Naive thymus-derived CD8-positive, alpha-beta T cell (primary cell): ENCODE data around the gene PAPSS2. TPM values are rescaled to one million over a fixed set of nuclear protein-coding genes. Genes with fewer than 3 reads are reported as not detected.
"Not testable (repeated sequence)": the region's sequence is repeated elsewhere in the genome, so short reads cannot be mapped to it uniquely, and the experiment has no call there.

Experiments
- ATAC-seq, 2 donors: fragments of 150-1000 bp; cut with Tn5 transposase in 1 of 2; sonication (Bioruptor Pico), chemical (Tn5 transposase) in 1 of 2; 1 replicate in 1 of 2; 2 replicates in 1 of 2; pipeline ENCODE4 v1.10.0; 2021; ENCODE audit warnings: mild to moderate bottlenecking in 2 of 2, moderate library complexity in 2 of 2
- POLR2A ChIA-PET: fragments of 350-600 bp; sonication (Branson Sonifier 250); formaldehyde crosslinking; loops from one replicate; lab custom pipeline; 2021; ENCODE audit warnings: antibody characterized with exemption; lab: Charles Lee
- DNase-seq, 10 donors: peaks; one replicate each; pipeline versions ENCODE4 v3.0.0 to v3.0.0-alpha.2; 2020 to 2022
- H3K27ac Mint-ChIP-seq, 10 donors: one replicate each; pipeline ENCODE4 v1.8.0; 2020 to 2022; ENCODE audit warnings: mild to moderate bottlenecking in 10 of 10, mixed read lengths in 10 of 10, moderate library complexity in 4 of 10, inconsistent platforms in 1 of 10
- H3K27me3 Mint-ChIP-seq, 5 donors: one replicate each; pipeline ENCODE4 v1.8.0; 2021 to 2022; ENCODE audit warnings: mixed read lengths in 5 of 5
- H3K36me3 Mint-ChIP-seq, 3 donors: one replicate each; pipeline ENCODE4 v1.8.0; 2020 to 2022; ENCODE audit warnings: mixed read lengths in 3 of 3, mild to moderate bottlenecking in 2 of 3, inconsistent platforms in 1 of 3
- H3K4me1 Mint-ChIP-seq, 4 donors: one replicate each; pipeline ENCODE4 v1.8.0; 2021 to 2022; ENCODE audit warnings: mixed read lengths in 4 of 4
- H3K4me3 Mint-ChIP-seq, 10 donors: one replicate each; pipeline ENCODE4 v1.8.0; 2020 to 2022; ENCODE audit warnings: mild to moderate bottlenecking in 10 of 10, mixed read lengths in 10 of 10, moderate library complexity in 6 of 10, inconsistent platforms in 1 of 10
- H3K9me3 Mint-ChIP-seq, 9 donors: one replicate each; pipeline ENCODE4 v1.8.0; 2020 to 2022; ENCODE audit warnings: mixed read lengths in 9 of 9, mild to moderate bottlenecking in 3 of 9, inconsistent platforms in 1 of 9, moderate library complexity in 1 of 9
- polyA plus RNA-seq, 3 donors: library from polyadenylated mRNA; unstranded; fragments of 300-500 nt; fragmentation: Illumina TruSeq; gene quantifications; one replicate each; pipeline ENCODE4 v1.2.3, GENCODE V29; 2021
- total RNA-seq, 8 experiments: library from RNA in 2 of 8; stranded (reverse) in 2 of 8; gene quantifications; one replicate each; pipeline ENCODE4 v1.2.3 and lab custom pipeline; 2021 to 2026

Gene PAPSS2
- under 1 TPM in 1 of 2 experiments, not detected in 1; 0.70 TPM for total RNA-seq
- polyA plus RNA-seq: under 1 TPM in 2 of 3 donors, not detected in 1; 0.05 to 0.08 TPM
- 0 to 0.17 (median 0) reads per million in 6 experiments for total RNA-seq (lab: John Stamatoyannopoulos, UW)

DNA sequence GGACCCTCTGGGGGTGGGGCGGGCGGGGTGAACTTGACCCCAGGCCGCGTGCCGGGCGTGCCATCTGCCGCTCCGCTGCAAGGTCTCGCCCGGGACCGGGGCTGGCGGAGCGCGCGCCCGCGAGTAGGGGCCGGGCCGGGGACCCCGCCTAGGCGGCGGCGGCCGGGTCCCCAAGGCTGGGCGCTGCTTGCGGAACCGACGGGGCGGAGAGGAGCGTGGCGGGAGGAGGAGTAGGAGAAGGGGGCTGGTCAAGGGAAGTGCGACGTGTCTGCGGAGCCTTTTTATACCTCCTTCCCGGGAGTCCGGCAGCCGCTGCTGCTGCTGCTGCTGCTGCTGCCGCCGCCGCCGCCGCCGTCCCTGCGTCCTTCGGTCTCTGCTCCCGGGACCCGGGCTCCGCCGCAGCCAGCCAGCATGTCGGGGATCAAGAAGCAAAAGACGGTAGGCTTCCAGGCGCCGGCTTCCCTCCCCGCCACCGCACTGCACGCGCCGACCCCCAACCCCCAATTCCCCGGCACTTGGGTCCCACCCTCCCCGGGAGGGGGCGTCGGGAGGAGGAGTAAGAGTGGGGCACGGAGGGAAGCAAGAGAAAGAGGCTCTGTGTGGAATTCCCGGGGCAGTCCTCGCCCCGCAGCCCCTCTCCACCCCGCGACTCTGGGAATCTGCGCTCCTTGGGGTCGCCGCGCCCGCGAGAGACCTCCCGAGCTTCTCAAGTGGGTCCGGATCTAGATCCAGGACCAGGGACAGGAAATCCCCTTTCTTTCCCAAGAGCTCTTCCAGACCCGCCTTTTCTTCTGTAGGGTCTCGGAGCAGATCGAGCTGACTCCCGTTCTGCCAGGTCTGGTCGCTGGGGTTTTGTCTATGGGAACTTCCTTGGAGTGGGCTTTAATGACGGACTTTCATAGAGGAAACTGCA is at the start of gene PAPSS2:
TSS of gene PAPSS2 (plus strand) at position 308 of the 913 bp plus-strand sequence. CDS start at position 412, 104 bp downstream.
- H3K27ac Mint-ChIP-seq: peak within 1 kb of the TSS in 2 of 10 donors; percentile 44 to 66
- H3K27me3 Mint-ChIP-seq: peaks cover 31 to 62% (median 45%) of the 10 kb centered on the region in 5 donors
- H3K36me3 Mint-ChIP-seq: no peaks in the 10 kb centered on the region
- POLR2A ChIA-PET: interaction anchor here (0.7 kb wide), 1 partner anchor 145 kb away, joined by 9 read pairs; no protein-coding TSS in a partner anchor
- peak within 1 kb of the TSS; percentile 72 to 87 (median 82) for H3K4me3 Mint-ChIP-seq
- peaks cover 8 to 21% (median 14%) of the 10 kb centered on the region in 4 donors for H3K4me1 Mint-ChIP-seq
- ATAC-seq (peak; percentile 46 to 68), DNase-seq (peak in 5 of 10 donors; percentile 4 to 18 (median 12))
- H3K9me3 Mint-ChIP-seq: no peaks in the 10 kb centered on the region

DNA sequence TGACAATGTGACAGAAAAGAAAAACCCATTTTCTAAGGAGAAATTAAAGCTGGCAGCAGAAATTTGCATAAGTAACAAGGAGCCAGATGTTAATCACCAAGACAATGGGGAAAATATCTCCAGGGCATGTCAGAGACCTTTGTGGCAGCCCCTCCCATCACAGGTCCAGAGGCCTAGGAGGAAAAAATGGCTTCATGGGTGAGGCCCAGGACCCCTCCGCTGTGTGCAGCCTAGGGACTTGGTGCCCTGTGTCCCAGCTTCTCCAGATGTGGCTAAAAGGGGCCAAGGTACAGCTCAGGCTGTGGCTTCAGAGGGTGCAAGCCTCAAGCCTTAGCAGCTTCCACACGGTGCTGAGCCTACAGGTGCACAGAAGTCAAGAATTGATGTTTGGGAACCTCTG is 48.3 kb upstream of the PAPSS2 start:
- not testable (repeated sequence) for H3K4me1 Mint-ChIP-seq, H3K27ac Mint-ChIP-seq, ATAC-seq

DNA sequence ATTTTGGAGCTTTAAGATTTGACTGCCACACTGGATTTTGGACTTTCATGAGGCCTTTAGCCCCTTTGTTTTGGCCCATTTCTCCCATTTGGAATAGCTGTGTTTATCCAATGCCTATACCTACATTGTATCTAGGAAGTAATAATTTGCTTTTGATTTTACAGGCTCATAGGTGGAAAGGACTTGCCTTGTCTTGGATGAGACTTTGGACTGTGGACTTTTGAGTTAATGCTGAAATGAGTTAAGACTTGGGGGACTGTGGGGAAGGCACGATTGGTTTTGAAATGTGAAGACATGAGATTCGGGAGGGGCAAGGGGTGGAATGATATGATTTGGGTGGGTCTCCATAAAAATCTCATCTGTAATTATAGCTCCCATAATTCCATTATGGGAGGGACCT is 47.6 kb upstream of the PAPSS2 start:
- peaks cover 0 to 4% (median 2%) of the 10 kb centered on the region in 5 donors for H3K27me3 Mint-ChIP-seq
- no peak for ATAC-seq

More for the DNA sequence above, 48.3 kb upstream of the PAPSS2 start:
- POLR2A ChIA-PET, H3K36me3 Mint-ChIP-seq, DNase-seq, H3K4me3 Mint-ChIP-seq, H3K27me3 Mint-ChIP-seq: not testable (repeated sequence)
- H3K9me3 Mint-ChIP-seq: peaks cover 0 to 19% (median 1%) of the 10 kb centered on the region in 9 donors

DNA sequence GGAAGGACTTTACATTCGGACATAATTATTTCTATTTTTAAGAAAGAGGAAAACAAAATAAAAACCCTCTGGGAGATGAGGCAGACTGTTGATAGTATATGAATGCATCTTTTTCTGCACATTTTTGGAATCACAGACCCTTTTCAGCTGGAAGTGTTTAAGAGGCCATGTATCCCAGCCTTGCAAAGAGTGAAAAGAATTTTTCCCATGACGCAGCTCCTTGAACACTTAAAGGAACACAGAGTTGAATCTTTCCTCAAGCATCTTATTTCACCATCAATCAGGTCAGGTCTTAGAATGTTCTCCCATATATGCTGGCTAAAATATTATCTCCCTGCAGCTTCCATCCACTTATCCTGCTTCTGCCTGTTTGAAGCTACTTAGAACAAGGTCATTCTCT is 45.9 kb upstream of the PAPSS2 start:
- POLR2A ChIA-PET: no interaction called here
- Mint-ChIP-seq H3K9me3 (peaks cover 0 to 19% (median 1%) of the 10 kb centered on the region in 9 donors), H3K4me3 (no peak overlapping the region), H3K4me1 (no peaks in the 10 kb centered on the region), H3K27ac (peak overlapping the region in 1 of 10 donors; percentile 26), H3K27me3 (peaks cover 4 to 14% (median 8%) of the 10 kb centered on the region in 5 donors), H3K36me3 (peaks cover 0 to 9% (median 3%) of the 10 kb centered on the region in 3 donors)
- DNase-seq (no peak), ATAC-seq (no peak)

More for the DNA sequence above, 47.6 kb upstream of the PAPSS2 start:
- H3K27ac Mint-ChIP-seq: no peak overlapping the region
- POLR2A ChIA-PET: no interaction called here
- no peaks in the 10 kb centered on the region for H3K4me1 Mint-ChIP-seq
- peaks cover 0 to 9% (median 3%) of the 10 kb centered on the region in 3 donors for H3K36me3 Mint-ChIP-seq
- no peak for DNase-seq
- peaks cover 0 to 19% (median 1%) of the 10 kb centered on the region in 9 donors for H3K9me3 Mint-ChIP-seq
- no peak overlapping the region for H3K4me3 Mint-ChIP-seq

DNA sequence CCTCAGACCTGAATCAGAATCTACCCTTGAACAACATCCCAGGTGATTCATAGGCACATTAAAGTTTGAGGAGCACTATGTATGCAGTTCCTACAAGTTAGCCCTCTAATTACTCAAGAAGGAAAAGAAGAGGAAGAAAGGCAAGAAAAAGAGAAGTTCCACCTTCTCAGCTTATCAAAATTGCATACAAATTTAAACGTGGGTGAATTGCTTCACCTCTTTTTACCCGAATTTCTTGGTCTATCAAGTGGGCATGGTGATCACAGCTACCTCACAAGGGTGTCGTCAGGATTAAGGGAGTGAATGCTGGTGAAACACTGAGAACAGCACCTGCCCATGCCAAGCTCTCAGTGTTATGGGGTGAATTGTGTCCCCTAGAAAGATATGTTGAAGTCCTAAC is 43.8 kb upstream of the PAPSS2 start:
- Mint-ChIP-seq H3K4me1 (no peaks in the 10 kb centered on the region), H3K9me3 (peaks cover 0 to 15% (median 1%) of the 10 kb centered on the region in 9 donors), H3K4me3 (no peak overlapping the region), H3K27ac (no peak overlapping the region), H3K36me3 (peaks cover 0 to 7% (median 2%) of the 10 kb centered on the region in 3 donors), H3K27me3 (peaks cover 7 to 20% (median 11%) of the 10 kb centered on the region in 5 donors)
- POLR2A ChIA-PET: no interaction called here
- ATAC-seq: no peak
- no peak for DNase-seq

DNA sequence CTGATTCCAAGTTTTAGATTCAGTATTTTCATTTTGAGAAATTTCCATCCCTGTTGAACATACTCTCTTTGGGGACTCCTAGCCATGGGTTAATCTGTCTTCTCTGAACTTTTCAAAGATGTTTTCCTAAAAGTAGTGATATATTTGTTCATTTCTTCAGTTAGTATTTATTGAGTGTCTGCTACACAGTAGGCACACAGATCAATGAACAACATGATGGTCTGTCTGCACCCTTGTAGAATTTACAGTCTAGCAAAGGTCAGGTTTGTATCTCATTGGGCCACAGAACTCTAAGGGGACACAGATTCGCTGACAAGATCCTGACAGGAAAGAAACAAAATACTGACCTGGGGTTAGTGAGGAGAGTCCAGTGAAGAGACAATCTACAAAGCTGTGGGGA is 42.2 kb upstream of the PAPSS2 start:
- ATAC-seq (no peak), DNase-seq (no peak)
- Mint-ChIP-seq H3K9me3 (no peaks in the 10 kb centered on the region), H3K36me3 (no peaks in the 10 kb centered on the region), H3K27ac (no peak overlapping the region), H3K4me1 (no peaks in the 10 kb centered on the region), H3K27me3 (peaks cover 7 to 20% (median 10%) of the 10 kb centered on the region in 5 donors), H3K4me3 (no peak overlapping the region)
- POLR2A ChIA-PET: no interaction called here

GRCh38 chr10:87618566-87619423 is 40.9 kb upstream of the PAPSS2 start:
- no peak for DNase-seq
- no peak overlapping the region for H3K4me3 Mint-ChIP-seq
- no peaks in the 10 kb centered on the region for H3K9me3 Mint-ChIP-seq
- H3K27me3 Mint-ChIP-seq: peaks cover 7 to 20% (median 10%) of the 10 kb centered on the region in 5 donors
- H3K36me3 Mint-ChIP-seq: no peaks in the 10 kb centered on the region
- peak overlapping the region in 1 of 10 donors; percentile 20 for H3K27ac Mint-ChIP-seq
- POLR2A ChIA-PET: no interaction called here
- H3K4me1 Mint-ChIP-seq: no peaks in the 10 kb centered on the region
- no peak for ATAC-seq

GRCh38 chr10:87619705-87620104 is 40.0 kb upstream of the PAPSS2 start:
- H3K9me3 Mint-ChIP-seq: no peaks in the 10 kb centered on the region
- no peak overlapping the region for H3K4me3 Mint-ChIP-seq
- ATAC-seq (no peak), DNase-seq (no peak)
- H3K36me3 Mint-ChIP-seq: no peaks in the 10 kb centered on the region
- H3K27ac Mint-ChIP-seq: no peak overlapping the region
- POLR2A ChIA-PET: no interaction called here
- no peaks in the 10 kb centered on the region for H3K4me1 Mint-ChIP-seq
- peaks cover 7 to 20% (median 10%) of the 10 kb centered on the region in 5 donors for H3K27me3 Mint-ChIP-seq

DNA sequence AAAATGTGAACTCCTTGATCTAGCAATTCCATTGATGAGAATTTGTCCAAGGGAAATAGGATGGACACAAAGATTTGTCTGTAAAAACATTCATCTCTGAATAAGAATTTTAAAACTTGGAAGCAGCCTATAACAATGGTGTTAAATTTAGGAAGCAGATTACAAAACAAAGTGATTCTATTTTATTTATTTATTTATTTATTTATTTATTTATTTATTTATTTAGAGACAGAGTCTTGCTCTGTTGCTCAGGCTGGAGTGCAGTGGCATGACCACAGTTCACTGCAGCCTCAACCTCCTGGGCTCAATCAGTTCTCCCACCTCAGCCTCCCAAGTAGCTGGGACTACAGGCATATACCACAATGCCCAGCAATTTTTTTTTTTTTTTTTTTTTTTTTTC is 38.2 kb upstream of the PAPSS2 start:
- H3K36me3 Mint-ChIP-seq, POLR2A ChIA-PET, H3K9me3 Mint-ChIP-seq, H3K27ac Mint-ChIP-seq, DNase-seq, H3K4me3 Mint-ChIP-seq, H3K4me1 Mint-ChIP-seq, ATAC-seq: not testable (repeated sequence)
- peaks cover 6 to 20% (median 10%) of the 10 kb centered on the region in 5 donors for H3K27me3 Mint-ChIP-seq

- POLR2A ChIA-PET: no interaction called here
- H3K4me3 Mint-ChIP-seq: no peak overlapping the region
- DNase-seq: no peak
- H3K27me3 Mint-ChIP-seq: peaks cover 3 to 19% (median 10%) of the 10 kb centered on the region in 5 donors
- no peaks in the 10 kb centered on the region for H3K4me1 Mint-ChIP-seq
- H3K27ac Mint-ChIP-seq: no peak overlapping the region
- no peaks in the 10 kb centered on the region for H3K36me3 Mint-ChIP-seq
- ATAC-seq: no peak
- H3K9me3 Mint-ChIP-seq: no peaks in the 10 kb centered on the region
These were observed 37.2 kb upstream of the PAPSS2 start for GRCh38 chr10:87622314-87623004.

DNA sequence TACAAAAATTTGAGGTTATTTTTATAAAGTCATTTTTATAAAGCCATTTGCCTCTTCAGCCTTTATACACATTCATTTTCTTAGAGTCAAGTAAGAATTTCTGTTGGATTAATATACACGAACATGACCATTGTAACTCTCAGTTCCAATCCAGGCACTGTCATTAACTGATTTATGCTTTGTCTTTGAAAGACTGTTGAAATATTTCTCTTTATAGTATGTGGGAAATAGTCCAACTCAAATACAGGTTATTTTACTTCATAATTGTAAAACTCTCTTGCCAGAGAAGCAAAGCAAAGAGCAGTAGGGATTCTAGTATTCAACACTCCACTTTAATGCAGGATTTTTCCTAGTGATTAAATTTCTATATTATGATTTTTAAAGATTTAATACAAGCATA is 36.5 kb upstream of the PAPSS2 start:
- no peaks in the 10 kb centered on the region for H3K36me3 Mint-ChIP-seq
- H3K27me3 Mint-ChIP-seq: peaks cover 0 to 12% (median 8%) of the 10 kb centered on the region in 5 donors
- H3K4me1 Mint-ChIP-seq: no peaks in the 10 kb centered on the region
- ATAC-seq: no peak
- no peak overlapping the region for H3K4me3 Mint-ChIP-seq
- no peak overlapping the region for H3K27ac Mint-ChIP-seq
- H3K9me3 Mint-ChIP-seq: no peaks in the 10 kb centered on the region
- DNase-seq: no peak
- POLR2A ChIA-PET: no interaction called here

GRCh38 chr10:87625661-87626060 is 34.0 kb upstream of the PAPSS2 start:
- Mint-ChIP-seq H3K27ac (no peak overlapping the region), H3K36me3 (no peaks in the 10 kb centered on the region), H3K4me3 (no peak overlapping the region), H3K9me3 (no peaks in the 10 kb centered on the region), H3K27me3 (peaks cover 0 to 3% (median 0%) of the 10 kb centered on the region in 5 donors), H3K4me1 (no peaks in the 10 kb centered on the region)
- DNase-seq: no peak
- ATAC-seq: no peak
- POLR2A ChIA-PET: no interaction called here
